ENCODE data around the gene IL22.

The IL22 gene

GRCh38 chr12:68231691-68232090 lies 21.7 kb downstream of the IL22 start:
- ChIA-PET CTCF (interaction anchor here (0.6 to 2.1 kb wide), 3 partner anchors 9 to 737 kb away, joined by 3 to 6 read pairs (median 4); no protein-coding TSS in a partner anchor), POLR2A (no interaction called here)
- no peak for TF ChIP-seq SP1 (IDR thresholded peaks at IDR 0.05)
- no peak for TF ChIP-seq L3MBTL2 (conservative IDR thresholded peaks at IDR 0.05)
- TF ChIP-seq NFRKB (IDR thresholded peaks at IDR 0.05): no peak
- no peak for TF ChIP-seq ELF4 (IDR thresholded peaks at IDR 0.05)
- no peak for TF ChIP-seq FOXA1 (IDR thresholded peaks at IDR 0.05)
- no peak for TF ChIP-seq ZNF384 (IDR thresholded peaks at IDR 0.05)
- no peak for TF ChIP-seq BHLHE40 (IDR thresholded peaks at IDR 0.05; ENCODE audit: borderline replicate concordance)
- TF ChIP-seq PKNOX1 (IDR thresholded peaks at IDR 0.05): no peak
- TF ChIP-seq LEF1 (IDR thresholded peaks at IDR 0.05; ENCODE audit: borderline replicate concordance): no peak
- TF ChIP-seq CTBP1 (IDR thresholded peaks at IDR 0.05; ENCODE audit: borderline replicate concordance): no peak
- no peak for TF ChIP-seq FOXM1 (IDR thresholded peaks at IDR 0.05; ENCODE audit: borderline replicate concordance)
- TF ChIP-seq ARNT (IDR thresholded peaks at IDR 0.05): no peak
- TF ChIP-seq HDGF (IDR thresholded peaks at IDR 0.05; ENCODE audit: borderline replicate concordance): no peak
- TF ChIP-seq SUZ12 (IDR thresholded peaks at IDR 0.05): no peak
- TF ChIP-seq FOXK2 (IDR thresholded peaks at IDR 0.05): no peak
- TF ChIP-seq TARDBP (IDR thresholded peaks at IDR 0.05): no peak
- DNase-seq (ENCODE audit: extremely low spot score): no peak

- ChIA-PET CTCF (interaction anchor here (0.6 to 2.1 kb wide), 2 partner anchors 8 to 737 kb away, joined by 3 to 6 read pairs; no protein-coding TSS in a partner anchor), POLR2A (no interaction called here)
- no peak for DNase-seq (ENCODE audit: extremely low spot score)
- TF ChIP-seq TARDBP (IDR thresholded peaks at IDR 0.05) (no peak), ARNT (IDR thresholded peaks at IDR 0.05) (no peak), NFRKB (IDR thresholded peaks at IDR 0.05) (no peak), HDGF (IDR thresholded peaks at IDR 0.05; ENCODE audit: borderline replicate concordance) (no peak), ELF4 (IDR thresholded peaks at IDR 0.05) (no peak), FOXM1 (IDR thresholded peaks at IDR 0.05; ENCODE audit: borderline replicate concordance) (no peak), PKNOX1 (IDR thresholded peaks at IDR 0.05) (no peak), L3MBTL2 (conservative IDR thresholded peaks at IDR 0.05) (no peak), FOXA1 (IDR thresholded peaks at IDR 0.05) (no peak), SUZ12 (IDR thresholded peaks at IDR 0.05) (no peak), LEF1 (IDR thresholded peaks at IDR 0.05; ENCODE audit: borderline replicate concordance) (no peak)
These were observed 22.2 kb downstream of the IL22 start for GRCh38 chr12:68231229-68231628.

GRCh38 chr12:68229956-68230355 lies 23.4 kb downstream of the IL22 start:
- TF ChIP-seq TARDBP (IDR thresholded peaks at IDR 0.05): no peak
- no peak for TF ChIP-seq SUZ12 (IDR thresholded peaks at IDR 0.05)
- no peak for TF ChIP-seq SP1 (IDR thresholded peaks at IDR 0.05)
- TF ChIP-seq ELF4 (IDR thresholded peaks at IDR 0.05): no peak
- TF ChIP-seq ARNT (IDR thresholded peaks at IDR 0.05): no peak
- TF ChIP-seq FOXM1 (IDR thresholded peaks at IDR 0.05; ENCODE audit: borderline replicate concordance): no peak
- no peak for TF ChIP-seq ZNF384 (IDR thresholded peaks at IDR 0.05)
- TF ChIP-seq PKNOX1 (IDR thresholded peaks at IDR 0.05): no peak
- no peak for TF ChIP-seq L3MBTL2 (conservative IDR thresholded peaks at IDR 0.05)
- POLR2A ChIA-PET: no interaction called here
- no peak for DNase-seq (ENCODE audit: extremely low spot score)
- CTCF ChIA-PET: no interaction called here

- ChIA-PET CTCF (no interaction called here), POLR2A (no interaction called here)
- TF ChIP-seq ARNT (IDR thresholded peaks at IDR 0.05) (no peak), ZNF384 (IDR thresholded peaks at IDR 0.05) (no peak), FOXM1 (IDR thresholded peaks at IDR 0.05; ENCODE audit: borderline replicate concordance) (no peak), CTBP1 (IDR thresholded peaks at IDR 0.05; ENCODE audit: borderline replicate concordance) (no peak), L3MBTL2 (conservative IDR thresholded peaks at IDR 0.05) (no peak), LEF1 (IDR thresholded peaks at IDR 0.05; ENCODE audit: borderline replicate concordance) (no peak)
- DNase-seq (ENCODE audit: extremely low spot score): no peak
These were observed 26.0 kb downstream of the IL22 start for GRCh38 chr12:68227356-68227755.

GRCh38 chr12:68225576-68226476 lies 27.6 kb downstream of the IL22 start, which contains the start of gene IL26:
Gene IL26 (minus strand): TSS chr12:68225810. CDS start chr12:68225756, 54 bp downstream.
- CTCF ChIA-PET: no interaction called here
- no peak for DNase-seq (ENCODE audit: extremely low spot score)
- POLR2A ChIA-PET: no interaction called here
- TF ChIP-seq FOXA1 (IDR thresholded peaks at IDR 0.05) (no peak), FOXK2 (IDR thresholded peaks at IDR 0.05) (no peak), SUZ12 (IDR thresholded peaks at IDR 0.05) (no peak)

- no peak for TF ChIP-seq L3MBTL2 (conservative IDR thresholded peaks at IDR 0.05)
- no peak for TF ChIP-seq FOXA1 (IDR thresholded peaks at IDR 0.05)
- TF ChIP-seq FOXM1 (IDR thresholded peaks at IDR 0.05; ENCODE audit: borderline replicate concordance): no peak
- ChIA-PET CTCF (interaction anchor here (0.6 to 2.0 kb wide), 4 partner anchors 10 to 130 kb away, joined by 3 to 10 read pairs (median 4); no protein-coding TSS in a partner anchor), POLR2A (no interaction called here)
- no peak for DNase-seq (ENCODE audit: extremely low spot score)
These were observed 28.7 kb downstream of the IL22 start for GRCh38 chr12:68224613-68225285.

All from HEK293T (cell line).